HG02970 (cell line): Measurements from ENCODE around the gene SCP2.

Experiments used
- ATAC-seq: cut with Tn5 transposase; IDR thresholded peaks from one replicate; pipeline ENCODE4 v1.9.1; 2021; ENCODE audit warnings: mild to moderate bottlenecking, moderate library complexity, moderate number of reproducible peaks; ENCODE audit not compliant: unreplicated experiment, low FRiP score

The SCP2 gene

DNA sequence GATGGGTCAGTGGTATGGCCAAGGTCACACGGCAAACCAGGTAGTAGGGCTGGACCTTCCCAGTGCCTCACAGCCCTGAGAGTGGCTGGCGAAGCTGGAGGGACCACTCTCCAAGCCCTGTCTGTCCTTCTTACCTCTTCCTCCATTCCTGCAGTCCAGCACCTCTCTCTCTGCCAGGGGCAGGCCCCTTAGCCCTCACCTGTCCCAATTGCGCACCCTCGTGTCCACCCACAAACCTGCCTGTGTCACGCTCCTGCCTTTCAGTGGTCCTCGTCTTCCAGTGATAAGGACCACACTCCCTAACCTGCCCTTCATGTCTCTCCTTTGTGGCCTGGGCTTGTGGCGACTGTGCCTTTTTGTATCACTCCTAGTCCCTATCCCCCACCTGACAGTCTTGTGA is 138.3 kb downstream of the SCP2 start:
- ATAC-seq, result no peak

DNA sequence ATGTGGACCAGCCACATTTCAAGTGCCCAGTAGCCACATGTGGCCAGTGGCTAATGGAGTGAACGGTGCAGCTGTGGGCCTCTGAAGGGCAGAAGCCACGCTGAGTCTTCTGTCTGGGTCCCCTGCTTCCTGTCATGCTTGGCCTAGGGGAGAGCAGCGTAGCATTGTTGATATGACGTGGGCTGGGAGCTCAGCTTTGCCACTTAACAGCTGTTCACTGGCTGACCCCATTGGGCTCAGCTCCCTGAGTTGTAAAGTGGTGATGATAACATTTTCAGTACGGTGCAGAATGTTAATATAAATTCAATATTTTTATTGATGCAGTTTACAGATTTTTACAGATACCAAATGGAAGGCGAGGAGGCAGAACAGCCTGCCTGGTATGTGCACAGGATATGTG is 139.4 kb downstream of the SCP2 start:
- no peak for ATAC-seq

DNA sequence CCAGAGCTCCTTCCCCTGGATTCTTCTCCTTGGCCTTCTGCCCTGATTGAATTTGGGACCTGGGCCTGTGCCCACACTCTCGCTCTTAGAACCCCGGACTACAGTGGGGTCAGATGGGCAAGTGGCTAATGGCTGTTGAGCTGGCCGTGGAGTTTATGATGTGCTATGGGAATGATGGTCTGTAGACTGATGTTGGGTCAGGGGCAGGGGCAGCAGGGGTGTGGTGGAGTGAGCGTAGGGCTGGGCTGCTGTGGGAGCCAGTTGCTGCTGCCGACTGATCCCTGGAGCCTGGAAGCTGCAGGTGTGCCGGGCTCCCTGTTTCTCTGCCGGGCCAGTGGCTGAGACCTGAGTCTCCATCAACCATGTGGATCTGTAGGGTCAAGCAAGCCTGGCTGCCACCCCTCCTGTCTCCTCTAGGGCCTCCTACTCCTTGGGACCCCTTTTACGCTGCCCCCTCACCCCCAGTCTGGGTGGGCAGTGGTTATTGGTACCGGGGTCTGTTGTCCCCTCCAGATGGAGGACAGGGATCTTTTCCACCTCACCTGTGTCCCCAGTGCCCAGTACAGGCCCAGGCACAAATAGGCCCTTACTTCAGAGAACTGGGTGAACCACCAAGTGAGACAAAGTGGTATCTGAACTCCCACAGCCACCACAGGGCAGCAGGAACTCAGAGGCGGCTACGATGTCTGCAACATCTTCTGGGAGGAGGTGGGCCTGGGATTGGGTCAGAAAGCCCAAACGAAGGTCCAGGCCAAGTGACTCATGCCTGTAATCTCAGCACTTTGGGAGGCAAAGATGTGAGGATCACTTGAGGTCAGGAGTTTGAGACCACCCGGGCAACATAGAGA is 140.0 kb downstream of the SCP2 start:
- ATAC-seq, result no peak

DNA sequence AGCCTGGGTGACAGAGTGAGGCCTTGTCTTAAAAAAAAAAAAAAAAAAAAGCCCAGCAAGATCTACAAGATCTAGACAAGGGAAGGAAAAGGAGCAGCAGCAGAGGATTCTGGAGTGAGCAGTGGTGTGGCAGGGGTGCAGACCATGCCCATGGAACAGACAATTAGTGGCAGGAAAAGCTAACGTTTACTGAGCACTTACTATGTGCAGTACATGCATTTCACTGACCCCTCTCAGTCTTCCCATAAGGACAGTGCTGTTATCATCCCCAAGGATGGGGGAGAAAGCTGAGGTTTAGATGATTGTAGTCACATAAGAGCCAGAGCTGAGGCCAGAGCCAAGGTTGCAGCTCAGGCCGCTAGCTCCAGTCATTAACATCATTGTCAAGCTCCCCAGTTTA is 140.8 kb downstream of the SCP2 start:
- ATAC-seq, result no peak

DNA sequence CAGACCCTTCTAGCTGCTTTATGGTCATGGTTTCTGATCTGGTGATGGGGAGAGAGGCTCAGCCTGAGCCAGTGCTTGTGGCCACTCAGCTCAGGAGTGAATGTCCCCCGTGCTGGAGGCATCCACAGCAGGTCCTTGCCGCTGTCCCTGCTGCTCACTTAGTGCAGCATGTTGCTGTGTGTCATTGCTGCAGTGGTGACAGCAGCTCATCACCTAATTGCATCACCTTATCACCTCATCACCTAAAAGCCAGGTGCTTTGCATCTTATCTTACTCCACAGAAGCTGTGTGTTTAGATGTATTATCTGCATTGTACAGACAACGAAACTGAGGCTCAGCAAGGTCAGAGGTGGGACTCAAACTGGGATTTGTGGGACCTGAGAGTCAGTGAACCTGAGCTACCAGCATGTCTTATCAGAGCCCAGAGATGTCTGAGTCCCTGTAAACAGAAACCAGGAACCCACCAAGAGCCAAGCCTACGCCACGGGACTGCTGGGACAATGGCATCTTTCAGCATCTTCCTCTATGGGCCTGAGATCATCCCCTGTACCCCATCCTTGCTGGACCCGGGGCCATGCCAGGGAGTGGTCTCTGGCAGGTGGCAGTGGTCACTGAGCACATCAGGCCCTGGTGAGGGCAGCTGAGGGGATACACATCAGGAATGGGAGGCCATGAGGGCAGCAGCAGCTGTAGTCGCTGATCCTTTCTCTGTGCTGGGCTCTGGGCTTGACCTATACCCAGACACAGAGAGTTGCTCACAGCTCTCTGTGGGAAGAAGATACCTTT is 141.4 kb downstream of the SCP2 start:
- no peak for ATAC-seq

DNA sequence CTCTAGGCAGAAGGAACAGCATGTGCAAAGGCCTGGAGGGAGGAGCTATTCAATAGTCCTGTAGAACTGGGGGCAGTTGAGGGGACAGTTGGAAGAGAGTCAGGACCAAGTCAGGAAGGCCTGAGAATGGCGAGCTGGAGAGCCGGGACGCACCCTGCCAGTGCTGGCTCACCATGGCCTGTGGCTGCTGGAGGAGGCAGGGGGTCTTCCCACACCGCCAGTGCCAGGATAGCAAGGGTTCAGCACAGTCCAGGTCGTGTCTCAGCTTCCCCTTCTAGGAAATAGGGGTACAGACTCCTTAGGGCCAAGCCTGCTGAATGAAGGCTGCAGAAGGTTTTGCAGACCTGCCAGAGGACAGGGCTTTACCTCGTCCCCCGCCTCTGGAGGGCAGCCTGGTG is 142.2 kb downstream of the SCP2 start:
- no peak for ATAC-seq

DNA sequence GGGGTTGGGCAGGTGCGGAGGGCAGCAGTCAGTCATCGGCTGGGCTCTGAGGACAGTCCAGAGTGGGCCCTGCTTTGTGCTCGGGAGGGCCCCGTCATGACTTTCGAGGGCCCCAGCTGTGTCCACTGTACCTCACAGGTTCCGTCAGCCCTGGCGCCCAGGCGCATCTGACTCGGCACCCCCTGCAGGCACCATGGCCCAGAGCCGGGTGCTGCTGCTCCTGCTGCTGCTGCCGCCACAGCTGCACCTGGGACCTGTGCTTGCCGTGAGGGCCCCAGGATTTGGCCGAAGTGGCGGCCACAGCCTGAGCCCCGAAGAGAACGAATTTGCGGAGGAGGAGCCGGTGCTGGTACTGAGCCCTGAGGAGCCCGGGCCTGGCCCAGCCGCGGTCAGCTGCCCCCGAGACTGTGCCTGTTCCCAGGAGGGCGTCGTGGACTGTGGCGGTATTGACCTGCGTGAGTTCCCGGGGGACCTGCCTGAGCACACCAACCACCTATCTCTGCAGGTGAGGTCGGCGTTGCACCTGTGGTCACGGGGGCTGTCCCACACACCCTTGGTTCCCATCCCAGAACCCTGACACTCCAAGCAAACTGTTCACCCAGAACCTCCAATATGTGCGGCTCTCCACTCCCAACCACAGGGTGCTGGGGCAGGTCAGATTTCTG is 142.7 kb downstream of the SCP2 start:
- ATAC-seq, result no peak

DNA sequence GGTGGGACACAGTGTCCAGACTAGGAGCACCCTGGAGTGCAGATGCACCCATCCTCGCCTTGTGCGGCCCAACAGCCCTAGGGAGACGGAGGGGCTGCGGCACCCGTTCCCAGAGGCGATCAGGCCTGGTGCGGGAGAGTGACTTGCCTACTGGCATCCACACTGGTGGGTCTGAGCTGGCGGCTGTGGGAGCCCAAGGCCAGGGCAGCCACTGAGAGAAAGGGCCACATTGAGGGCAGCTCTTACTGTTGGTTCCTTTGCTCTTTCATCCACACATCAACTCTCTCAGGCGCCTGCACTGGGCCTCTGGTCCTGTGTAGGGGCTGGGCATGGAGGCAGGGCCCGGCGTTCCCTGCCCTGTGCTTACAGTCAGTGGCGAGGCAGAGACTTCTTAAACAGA is 143.5 kb downstream of the SCP2 start:
- no peak for ATAC-seq

DNA sequence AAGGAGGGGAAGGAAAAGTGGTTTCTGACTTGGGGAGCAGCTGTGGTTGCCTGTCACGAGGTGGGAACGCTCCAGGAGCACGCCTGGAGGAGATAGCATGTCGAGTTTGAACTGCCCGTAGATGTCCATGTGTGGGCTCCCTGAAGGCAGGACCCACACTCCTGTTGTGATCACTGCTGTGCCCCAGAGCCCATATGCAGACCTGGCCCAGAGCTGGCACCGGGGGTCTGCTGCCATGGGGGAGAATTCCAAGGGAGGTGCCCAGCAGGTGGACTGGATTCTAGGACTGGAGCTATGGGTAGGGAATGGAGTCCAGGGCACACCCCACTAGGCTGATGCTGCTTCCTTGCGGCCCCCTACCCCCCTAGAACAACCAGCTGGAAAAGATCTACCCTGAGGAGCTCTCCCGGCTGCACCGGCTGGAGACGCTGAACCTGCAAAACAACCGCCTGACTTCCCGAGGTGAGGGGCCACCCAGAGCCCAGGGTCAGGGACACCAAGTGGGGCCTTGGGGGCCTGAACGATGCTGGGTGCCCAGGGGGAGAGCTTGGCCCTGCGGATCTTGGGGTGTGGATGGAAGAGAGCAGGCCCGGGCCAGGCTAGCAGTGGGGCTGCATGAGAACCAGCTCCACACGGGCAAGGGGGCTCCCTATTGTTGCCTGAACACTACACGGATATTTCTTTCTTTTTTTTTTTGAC is 144.2 kb downstream of the SCP2 start:
- no peak for ATAC-seq

DNA sequence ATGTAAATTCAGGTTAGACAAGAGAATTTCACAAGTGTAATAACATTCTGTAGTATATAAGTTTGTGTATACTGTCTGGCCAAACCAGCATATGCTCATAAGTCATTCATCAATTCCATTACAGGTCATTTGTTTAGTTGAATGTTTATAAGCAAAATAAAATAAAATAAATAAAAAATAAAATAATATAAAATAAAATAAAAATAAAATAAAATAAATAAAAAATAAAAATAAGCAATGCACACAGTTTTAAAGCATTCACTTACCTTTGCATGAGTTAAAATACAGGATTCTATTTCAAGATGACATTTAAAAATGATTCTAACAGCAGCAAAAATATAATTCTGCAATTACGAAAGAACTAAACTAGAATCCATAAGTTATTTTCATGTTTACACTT is 144.8 kb downstream of the SCP2 start:
- no peak for ATAC-seq

DNA sequence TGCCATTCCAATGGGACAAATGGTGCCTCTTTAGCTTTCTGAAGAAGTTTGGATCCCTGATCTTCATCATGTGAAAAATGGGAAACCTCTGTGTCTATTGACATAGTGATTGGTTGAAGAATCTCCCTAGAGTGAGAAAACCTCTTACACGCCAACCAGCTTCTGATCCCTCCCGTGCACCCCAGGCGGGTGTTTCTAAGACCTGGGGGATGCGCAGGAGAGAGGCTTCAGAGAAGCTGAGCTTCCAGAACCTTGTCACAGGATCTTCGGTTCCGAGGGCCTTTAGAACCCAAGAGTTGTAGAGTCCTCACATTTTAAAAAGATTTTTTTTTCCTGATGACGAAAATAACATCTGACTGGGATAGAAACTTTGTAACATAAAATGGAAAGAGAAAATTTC is 146.2 kb downstream of the SCP2 start:
- no peak for ATAC-seq

DNA sequence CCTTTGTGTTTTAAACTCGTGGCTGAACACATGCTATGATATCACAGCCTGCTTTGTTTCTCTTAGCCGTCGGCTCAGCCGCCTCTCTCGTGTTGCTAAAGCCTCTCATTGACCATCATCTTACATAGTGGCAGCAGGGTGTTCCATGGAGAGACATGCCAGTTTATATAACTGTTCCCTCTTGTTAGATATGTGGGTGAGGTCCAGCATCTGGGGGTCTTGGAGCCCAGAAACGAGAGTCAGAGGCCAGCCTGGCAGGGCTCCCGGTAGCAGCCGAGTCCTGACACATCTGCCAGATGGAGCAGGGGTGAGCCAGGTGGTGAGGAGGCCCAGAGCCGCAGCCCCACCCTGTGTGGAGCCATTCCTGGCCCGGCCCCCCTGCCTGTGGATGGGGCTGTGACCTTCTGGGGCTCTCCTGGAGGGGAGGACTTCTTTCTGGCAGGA is 146.8 kb downstream of the SCP2 start:
- ATAC-seq, result no peak

DNA sequence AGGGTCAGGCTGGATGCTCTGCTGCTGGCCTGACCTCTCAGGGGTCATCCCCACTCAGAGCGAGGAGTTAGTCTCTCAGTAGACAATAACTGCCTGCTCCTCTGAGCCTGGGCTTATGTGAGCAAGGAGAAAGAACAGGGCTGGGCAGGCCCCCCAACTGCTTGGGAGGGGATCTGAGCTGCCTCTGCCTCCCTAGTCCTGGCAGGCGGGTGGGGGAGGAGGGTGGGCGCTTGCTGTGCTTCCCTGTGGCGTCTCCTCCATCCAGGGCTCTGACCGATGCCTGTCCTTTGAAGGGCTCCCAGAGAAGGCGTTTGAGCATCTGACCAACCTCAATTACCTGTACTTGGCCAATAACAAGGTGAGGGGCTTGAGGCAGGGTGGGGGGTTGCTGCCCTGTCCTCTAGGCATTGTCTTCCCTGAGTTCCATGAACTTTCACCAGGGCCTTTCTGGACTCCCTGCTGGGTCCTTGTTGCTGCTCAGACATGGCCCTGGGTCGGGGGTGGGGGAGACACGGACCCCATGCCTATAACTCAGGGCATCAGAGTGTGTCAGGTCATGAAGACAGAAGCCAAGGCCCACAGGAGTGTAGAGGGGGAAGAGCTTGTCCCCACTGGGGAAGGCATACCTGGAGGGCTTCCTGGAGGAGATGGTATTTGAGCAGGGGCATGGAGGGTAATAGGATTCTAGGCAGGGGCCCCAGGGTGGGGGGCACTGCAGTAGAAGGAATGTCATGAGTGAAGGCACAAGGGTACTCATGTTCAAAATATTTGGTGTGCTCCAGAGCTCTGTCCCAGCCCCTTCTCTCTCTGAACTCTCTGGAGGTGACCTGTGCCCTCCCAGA is 147.5 kb downstream of the SCP2 start:
- no peak for ATAC-seq

DNA sequence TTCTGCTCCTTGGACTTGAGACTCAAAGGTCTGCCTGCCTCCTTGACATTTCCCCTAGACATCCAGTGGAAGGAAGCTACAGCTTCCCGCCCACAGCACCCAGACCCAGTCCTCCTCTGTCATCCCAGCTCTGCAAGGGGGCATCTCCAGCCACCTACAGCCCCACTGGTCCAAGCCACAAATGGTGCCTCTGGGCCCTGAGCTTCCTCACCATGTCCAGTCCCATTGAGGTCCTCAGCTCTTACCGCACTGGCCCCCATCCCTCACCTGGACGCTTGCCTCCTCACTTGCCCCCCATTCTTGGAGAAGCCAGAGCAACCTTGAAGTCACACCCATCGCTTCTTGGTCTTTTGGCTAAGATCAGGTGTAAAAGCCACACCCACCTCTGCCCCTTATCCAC is 148.1 kb downstream of the SCP2 start:
- no peak for ATAC-seq

DNA sequence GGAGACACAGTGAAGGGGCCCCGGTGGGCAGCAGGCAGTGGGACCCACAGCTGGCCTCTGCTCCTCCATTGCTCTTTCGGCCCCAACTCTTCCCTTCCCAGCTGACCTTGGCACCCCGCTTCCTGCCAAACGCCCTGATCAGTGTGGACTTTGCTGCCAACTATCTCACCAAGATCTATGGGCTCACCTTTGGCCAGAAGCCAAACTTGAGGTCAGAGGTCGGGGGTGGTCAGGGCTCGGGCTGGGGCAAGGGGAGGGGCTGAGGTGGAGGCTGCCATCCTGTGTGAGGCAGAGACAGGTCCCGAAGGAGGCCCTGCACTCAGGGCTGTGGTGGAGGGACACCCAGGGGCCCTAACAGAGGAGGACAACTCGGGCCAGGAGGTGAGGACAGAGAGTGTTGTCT is 148.7 kb downstream of the SCP2 start:
- no peak for ATAC-seq

DNA sequence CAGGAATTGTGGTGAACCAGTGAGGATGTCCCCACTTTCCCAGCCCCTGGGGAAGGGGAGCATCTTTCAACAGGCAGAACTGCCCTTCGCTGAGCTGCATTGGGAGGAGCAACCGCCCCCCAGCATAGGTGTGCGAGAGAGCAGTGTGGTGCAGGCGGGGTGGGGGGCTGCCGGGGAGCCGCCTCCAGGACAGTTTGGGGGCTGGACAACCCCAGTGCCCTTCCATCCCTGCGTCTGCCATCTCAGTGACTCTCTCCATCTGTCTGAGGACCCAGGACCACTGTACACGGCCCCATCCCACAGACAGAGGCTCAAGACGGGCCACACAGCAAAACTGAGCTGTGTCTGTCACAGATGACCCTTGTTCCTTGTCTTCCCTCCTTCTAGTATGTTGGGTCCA is 149.1 kb downstream of the SCP2 start:
- ATAC-seq, result no peak

DNA sequence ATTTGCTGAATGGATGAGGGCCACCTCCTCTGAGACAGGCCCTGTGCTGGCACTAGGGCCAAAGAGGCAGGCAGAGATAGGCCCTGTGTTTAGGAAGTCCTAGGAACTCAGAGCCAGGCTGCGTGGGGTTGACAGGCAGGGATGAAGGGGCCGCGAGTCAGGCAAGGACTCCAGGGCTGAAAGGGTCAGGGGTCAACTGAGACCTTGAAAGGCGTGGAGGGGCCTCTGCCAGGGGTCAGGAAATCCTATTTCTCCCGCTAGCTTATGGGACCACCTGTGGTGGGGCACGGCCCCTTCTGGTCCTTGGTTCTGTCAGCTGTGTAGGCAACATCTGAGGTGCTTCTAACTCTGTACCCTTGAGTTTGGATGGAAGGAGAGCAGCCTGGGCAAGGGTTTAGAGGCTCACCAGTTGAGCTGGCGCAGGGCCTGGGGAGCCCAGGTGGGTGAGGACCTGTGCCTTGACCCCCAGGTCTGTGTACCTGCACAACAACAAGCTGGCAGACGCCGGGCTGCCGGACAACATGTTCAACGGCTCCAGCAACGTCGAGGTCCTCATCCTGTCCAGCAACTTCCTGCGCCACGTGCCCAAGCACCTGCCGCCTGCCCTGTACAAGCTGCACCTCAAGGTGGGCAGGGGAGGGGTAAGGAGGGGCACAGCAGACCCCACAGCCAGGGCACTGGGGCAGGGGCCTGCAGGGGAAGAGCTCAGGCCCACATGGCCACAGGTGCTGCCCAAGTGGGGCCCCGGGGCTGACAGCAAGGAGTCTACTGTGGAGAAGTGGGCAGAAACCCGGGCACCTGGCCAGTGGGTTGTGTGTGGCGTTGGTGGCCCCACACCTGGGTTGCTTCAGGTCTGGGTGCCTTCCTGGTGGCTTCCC is 149.9 kb downstream of the SCP2 start:
- no peak for ATAC-seq

DNA sequence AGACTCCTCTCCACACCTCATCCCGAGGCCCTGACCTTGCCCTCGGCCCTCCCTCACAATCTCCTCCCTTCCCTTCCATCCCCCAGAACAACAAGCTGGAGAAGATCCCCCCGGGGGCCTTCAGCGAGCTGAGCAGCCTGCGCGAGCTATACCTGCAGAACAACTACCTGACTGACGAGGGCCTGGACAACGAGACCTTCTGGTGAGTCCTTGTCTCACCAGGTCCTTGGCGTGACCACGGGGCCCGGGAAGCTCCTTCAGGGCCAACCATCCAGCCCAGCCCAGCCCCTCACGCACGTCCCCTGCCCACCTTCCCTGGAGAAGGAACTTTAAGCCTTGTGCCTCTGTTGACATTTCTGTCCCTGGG is 150.5 kb downstream of the SCP2 start:
- ATAC-seq, result no peak
